Esophagus (tissue), 2 donors: ENCODE results near the gene SAE1. TPM values are rescaled to one million over a fixed set of nuclear protein-coding genes. Genes with fewer than 3 reads are reported as not detected.

ENCODE experiments used
- H3K27ac ChIP-seq, 2 donors: one replicate each; pipeline ENCODE4 v1.5.1; 2013; ENCODE audit warnings: low read depth in 2 of 2, mild to moderate bottlenecking in 2 of 2, inconsistent platforms in 1 of 2, low read length in 1 of 2, moderate library complexity in 1 of 2
- H3K27me3 ChIP-seq, 2 donors: one replicate each; pipeline ENCODE4 v1.6.1; 2013; ENCODE audit warnings: low read length in 2 of 2, control low read depth in 1 of 2, mild to moderate bottlenecking in 1 of 2; ENCODE audit not compliant: insufficient read depth in 2 of 2, control insufficient read depth in 1 of 2
- H3K36me3 ChIP-seq, 2 donors: one replicate each; pipeline ENCODE4 v1.6.1; 2013; ENCODE audit warnings: low read length in 1 of 2; ENCODE audit not compliant: control insufficient read depth in 2 of 2, insufficient read depth in 2 of 2
- H3K4me1 ChIP-seq, 2 donors: one replicate each; pipeline ENCODE4 v1.6.1; 2013; ENCODE audit warnings: low read length in 1 of 2; ENCODE audit not compliant: control insufficient read depth in 2 of 2, insufficient read depth in 2 of 2
- H3K4me3 ChIP-seq, 2 donors: one replicate each; pipeline ENCODE4 v1.5.1; 2013; ENCODE audit warnings: low read length in 2 of 2, mild to moderate bottlenecking in 2 of 2, low read depth in 1 of 2, moderate library complexity in 1 of 2
- H3K9me3 ChIP-seq, 2 donors: one replicate each; pipeline ENCODE4 v1.6.1; 2013; ENCODE audit warnings: mild to moderate bottlenecking in 2 of 2, low read depth in 1 of 2, low read length in 1 of 2, moderate library complexity in 1 of 2; ENCODE audit not compliant: control insufficient read depth in 2 of 2, insufficient read depth in 1 of 2
- WGBS, 2 donors: extraction: QIAGEN DNeasy Blood & Tissue Kit; methylation state at CpG; one replicate each; pipeline ENCODE4 v1.1.7; 2013; 5-methylcytosine and 5-hydroxymethylcytosine counted together
- polyA plus RNA-seq, 2 donors: library from polyadenylated mRNA; stranded (reverse); fragments of 200-250 nt; gene quantifications; one replicate each; pipeline ENCODE4 v1.2.3, GENCODE V29; 2013
- donor health status: healthy with polysubstance abuse.
- donor health status: Bipolar disorder and iron deficiency.

SAE1 gene
- polyA plus RNA-seq, 2 donors: 17.1 to 53.4 TPM

DNA sequence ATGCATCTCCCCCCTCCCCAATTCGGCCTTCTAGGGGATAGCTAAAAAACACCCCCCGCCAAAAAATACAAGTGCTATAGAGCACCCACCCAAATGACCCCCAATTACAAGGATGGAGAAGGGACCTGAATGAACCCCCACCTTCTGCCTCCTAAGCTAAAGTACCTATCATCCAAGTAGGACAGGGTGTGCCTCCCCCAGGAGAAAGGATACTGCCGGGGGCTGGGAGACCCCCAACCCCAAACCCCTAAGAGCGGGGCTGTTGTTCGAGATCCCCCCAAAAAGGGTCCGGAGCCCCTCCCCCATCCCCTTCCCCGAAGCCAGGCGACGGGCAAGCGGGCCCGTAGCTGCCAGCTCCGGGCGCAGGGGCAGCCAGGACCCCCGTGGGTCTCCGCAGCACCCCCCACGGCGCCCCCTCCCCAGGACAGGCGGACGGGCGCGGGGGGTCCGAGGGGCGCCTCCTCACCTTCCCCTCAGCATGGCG, 18.9 kb upstream of the SAE1 start:
- H3K9me3 ChIP-seq: no peaks in the 10 kb centered on the region
- WGBS, 2 donors: 0 to 1% methylated on average over 23 to 24 of the region's 24 CpGs

DNA sequence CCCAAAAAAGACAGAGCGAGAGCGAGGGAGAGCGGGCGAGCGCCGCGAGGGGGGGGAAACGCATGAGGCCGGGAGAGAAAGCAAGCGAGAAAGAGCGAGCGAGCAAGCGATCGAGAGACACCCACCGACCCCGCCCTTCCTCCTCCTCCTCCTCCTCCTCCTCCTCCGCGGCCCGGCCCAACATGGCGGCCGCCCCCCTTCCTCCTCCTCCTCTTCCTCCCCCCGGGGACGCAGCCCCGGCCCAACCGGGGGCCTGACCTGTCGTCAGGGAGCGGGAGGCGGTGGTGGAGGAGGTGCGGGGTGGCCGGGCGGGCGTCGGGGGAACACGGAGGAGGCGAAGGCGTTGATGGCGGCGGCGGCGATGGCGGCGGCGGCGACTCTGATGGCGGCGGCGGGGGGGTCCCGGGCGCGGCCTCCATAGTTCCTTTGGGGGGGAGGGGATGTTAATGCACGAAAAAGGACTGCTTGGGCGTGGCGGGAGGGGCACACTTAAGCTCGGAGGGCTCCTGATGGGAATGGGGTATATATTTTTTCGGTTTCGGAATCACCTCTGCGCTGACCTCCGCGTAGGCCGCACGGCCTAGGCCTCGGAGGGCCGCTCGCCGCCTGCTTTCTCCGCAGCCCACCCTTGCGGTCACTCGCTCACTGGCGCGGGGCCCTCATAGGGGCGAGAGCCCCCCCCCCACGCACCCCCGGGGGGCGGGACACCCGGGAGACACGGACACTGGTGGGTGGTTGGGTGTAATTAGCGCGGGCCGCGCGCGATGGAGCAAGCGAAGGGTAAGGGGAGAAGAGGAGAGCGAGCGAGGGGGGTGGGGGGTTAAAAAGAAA, 18.3 kb upstream of the SAE1 start:
- Histone ChIP-seq H3K9me3 (no peaks in the 10 kb centered on the region), H3K27me3 (no peaks in the 10 kb centered on the region), H3K36me3 (no peaks in the 10 kb centered on the region), H3K27ac (peak overlapping the region; percentile 100), H3K4me3 (peak overlapping the region; percentile 75 to 94), H3K4me1 (no peaks in the 10 kb centered on the region)
- WGBS, 2 donors: 0 to 1% methylated on average over 34 to 80 of the region's 85 CpGs

More for the DNA sequence above, 18.9 kb upstream of the SAE1 start:
- no peaks in the 10 kb centered on the region for H3K36me3 ChIP-seq
- peak overlapping the region; percentile 75 to 94 for H3K4me3 ChIP-seq
- peaks cover 0 to 2% of the 10 kb centered on the region in 2 donors for H3K4me1 ChIP-seq
- H3K27ac ChIP-seq: peak overlapping the region; percentile 100
- H3K27me3 ChIP-seq: no peaks in the 10 kb centered on the region

DNA sequence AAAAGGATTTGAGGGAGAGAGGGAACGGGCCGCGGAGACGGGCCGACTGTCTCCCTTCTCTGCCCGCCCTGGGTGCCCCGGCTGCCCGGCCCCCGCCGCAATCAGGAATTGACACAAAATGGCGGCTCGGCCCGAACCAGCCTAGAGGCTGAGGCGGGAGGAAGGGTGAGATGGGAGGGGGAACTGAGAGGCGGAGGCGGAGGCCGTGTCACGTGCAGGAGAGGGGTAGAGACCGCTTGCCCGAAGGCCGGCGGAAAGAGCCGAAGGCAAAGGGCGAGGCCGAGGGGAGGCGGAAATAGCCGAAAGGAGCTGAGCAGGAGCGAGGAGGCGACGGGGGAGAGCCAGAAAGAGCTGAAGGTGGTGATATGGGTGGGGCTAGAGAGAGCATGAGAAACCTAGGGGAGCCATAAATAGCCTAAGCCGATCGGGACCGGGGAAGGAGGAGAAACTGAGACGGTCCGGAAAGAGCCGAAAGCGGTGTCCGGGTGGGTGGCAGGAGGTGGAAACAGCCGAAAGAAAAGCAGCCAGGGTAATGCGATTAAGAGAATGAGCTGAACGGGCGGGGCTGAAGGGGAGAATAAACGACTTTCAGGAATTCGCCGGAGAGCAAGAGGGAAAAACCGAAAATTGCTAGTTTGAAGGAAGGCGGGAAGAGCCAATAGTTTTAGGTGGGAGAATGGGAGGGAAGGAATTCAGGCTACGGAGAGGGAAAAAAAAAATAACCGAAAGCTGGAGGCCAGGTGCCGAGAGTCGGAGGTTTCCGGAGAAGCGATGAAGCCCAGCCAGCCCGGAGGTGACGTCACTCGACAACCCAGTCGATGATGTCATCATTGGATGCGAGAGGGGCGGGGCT, 17.4 kb upstream of the SAE1 start, which contains the start of gene ZC3H4:
TSS of gene ZC3H4 (minus strand) at position 780 of the 853 bp plus-strand sequence. CDS start 1,192 bp downstream, outside the sequence.
- WGBS, 2 donors: 0% methylated on average over 59 of the region's 59 CpGs
- Histone ChIP-seq H3K27me3 (no peaks in the 10 kb centered on the region), H3K9me3 (no peaks in the 10 kb centered on the region), H3K36me3 (no peaks in the 10 kb centered on the region), H3K4me3 (peak within 1 kb of the TSS; percentile 75 to 94), H3K27ac (peak within 1 kb of the TSS; percentile 100), H3K4me1 (no peaks in the 10 kb centered on the region)

DNA sequence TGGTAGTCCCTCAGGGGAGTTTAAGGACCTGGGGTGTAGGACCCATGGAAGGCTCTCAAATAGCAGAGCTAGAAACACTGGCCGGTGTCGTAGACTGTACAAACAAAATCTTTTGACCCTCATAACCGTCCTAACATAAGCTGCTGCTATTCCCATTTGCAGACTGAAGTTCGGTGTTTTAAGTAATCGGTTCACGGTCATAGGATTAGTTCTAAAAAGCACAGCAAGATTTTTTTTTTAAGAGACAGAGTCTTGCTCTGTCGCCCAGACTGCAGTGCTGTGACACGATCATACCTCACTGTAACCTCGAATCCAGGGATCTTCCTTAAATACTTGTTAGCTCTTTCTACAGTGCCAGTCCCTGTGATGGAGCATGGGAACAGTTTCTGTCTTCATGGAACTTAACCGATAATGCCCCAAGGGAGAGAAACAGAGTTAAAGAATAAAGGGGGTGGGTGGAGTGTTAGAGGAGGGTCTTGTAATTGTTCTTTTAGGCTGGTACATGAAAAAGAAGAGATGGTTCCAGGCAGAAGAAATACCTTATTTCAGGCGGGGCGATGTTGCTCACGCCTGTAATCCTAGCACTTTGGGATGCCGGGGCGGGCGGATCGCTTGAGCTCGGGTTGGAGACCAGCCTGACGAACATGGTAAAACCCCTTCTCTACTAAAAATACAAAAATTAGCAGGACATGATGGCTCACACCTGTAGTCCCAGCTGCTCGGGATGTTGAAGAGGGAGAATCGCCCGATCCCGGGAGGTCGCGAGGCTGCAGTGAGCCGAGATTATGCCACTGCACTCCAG, 16.6 kb upstream of the SAE1 start:
- Histone ChIP-seq H3K27me3 (no peaks in the 10 kb centered on the region), H3K4me3 (peak overlapping the region; percentile 53 to 94), H3K9me3 (no peaks in the 10 kb centered on the region), H3K4me1 (no peaks in the 10 kb centered on the region), H3K36me3 (no peaks in the 10 kb centered on the region), H3K27ac (peak overlapping the region; percentile 100)
- 33 to 45% methylated on average over 26 of the region's 26 CpGs for WGBS, 2 donors

DNA sequence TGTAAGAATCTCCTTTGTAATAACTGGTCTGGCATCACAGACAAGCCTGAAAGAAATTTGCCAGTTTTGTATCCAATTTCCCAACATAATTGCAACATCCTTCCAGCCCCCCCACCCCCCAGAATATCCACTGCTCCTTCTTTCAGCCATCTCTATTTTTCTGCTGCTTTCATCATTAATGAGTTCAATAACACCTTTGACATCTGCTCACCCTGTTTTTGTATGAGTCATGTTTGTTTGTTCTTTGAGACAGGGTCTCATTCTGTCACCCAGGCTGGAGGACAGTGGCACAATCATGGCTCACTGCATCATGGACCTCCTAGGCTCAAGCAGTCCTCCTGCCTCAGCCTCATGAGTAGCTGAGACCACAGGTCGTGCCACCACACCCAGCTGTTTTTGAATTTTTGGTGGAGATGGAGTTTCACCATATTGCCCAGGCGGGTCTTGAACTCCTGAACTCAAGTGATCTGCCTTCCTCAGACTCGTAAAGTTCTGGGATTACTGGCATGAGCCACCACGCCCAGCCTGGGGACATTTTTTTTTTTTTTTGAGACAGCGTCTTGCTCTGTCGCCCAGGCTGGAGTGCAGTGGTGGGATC, 10.1 kb upstream of the SAE1 start:
- H3K9me3 ChIP-seq: no peaks in the 10 kb centered on the region
- H3K27ac ChIP-seq: no peak overlapping the region
- no peaks in the 10 kb centered on the region for H3K4me1 ChIP-seq
- 83 to 87% methylated on average over 6 of the region's 6 CpGs for WGBS, 2 donors
- no peak overlapping the region for H3K4me3 ChIP-seq
- no peaks in the 10 kb centered on the region for H3K36me3 ChIP-seq
- H3K27me3 ChIP-seq: no peaks in the 10 kb centered on the region

DNA sequence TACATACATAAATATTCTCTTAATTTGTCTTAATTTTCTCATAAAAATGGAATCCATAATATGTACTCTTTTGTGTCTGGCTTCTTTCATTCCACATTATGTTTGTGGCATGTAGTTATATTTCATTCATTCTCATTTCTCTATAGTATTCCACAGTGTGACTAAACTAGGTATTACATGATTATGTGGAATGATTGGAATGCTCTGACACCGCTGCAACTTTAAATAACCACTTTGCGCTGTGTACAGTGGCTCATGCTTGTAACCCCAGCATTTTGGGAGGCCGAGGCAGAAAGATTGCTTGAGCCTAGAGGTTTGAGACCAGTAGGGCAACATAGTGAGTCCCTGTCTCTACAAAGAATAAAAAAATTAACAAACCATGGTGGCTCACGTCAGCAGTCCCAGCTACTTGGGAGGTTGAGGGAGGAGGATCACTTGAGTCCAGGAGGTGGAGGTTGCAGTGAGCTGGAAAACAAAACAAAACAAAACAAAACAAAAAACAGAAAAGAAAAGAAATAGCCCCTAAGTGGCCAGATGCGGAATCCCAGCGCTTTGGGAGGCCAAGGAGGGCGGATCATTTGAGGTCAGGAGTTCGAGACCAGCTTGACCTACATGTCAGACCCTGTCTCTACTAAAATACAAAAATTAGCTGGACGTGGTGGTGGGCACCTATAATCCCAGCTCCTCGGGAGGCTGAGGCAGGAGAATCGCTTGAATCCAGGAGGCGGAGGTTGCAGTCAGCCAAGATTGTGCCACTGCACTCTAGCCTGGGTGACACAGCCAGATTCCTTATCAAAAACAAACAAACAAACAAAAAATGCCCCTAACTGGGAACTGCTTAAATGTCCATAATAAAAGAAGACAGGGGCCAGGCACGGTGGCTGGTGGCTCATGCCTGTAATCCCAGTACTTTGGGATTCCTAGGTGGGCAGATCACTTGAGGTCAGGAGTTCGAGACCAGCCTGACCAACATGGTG, 8.0 kb upstream of the SAE1 start:
- H3K4me3 ChIP-seq: no peak overlapping the region
- H3K36me3 ChIP-seq: no peaks in the 10 kb centered on the region
- H3K27me3 ChIP-seq: no peaks in the 10 kb centered on the region
- no peaks in the 10 kb centered on the region for H3K9me3 ChIP-seq
- 81 to 85% methylated on average over 14 of the region's 14 CpGs for WGBS, 2 donors
- no peaks in the 10 kb centered on the region for H3K4me1 ChIP-seq
- no peak overlapping the region for H3K27ac ChIP-seq

DNA sequence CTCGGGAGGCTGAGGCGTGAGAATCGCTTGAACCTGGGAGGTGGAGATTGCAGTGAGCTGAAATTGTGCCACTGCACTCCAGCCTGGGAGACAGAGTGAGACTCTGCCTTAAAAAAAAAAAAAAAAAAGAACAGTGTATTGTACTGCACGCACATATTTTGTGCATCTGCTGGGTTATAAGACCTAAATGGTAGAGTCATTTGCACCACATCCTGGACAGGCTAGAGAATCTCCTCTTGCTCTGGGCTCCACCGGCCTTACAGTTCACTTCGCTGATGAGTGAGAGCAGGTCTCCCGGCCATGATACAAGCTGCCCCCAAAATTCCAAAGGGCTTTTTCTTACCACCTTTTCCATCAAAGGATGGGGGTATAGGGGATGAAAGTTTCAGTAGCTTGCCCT, 7.2 kb upstream of the SAE1 start:
- Histone ChIP-seq H3K36me3 (no peaks in the 10 kb centered on the region), H3K4me3 (no peak overlapping the region), H3K27me3 (no peaks in the 10 kb centered on the region), H3K9me3 (no peaks in the 10 kb centered on the region), H3K27ac (no peak overlapping the region), H3K4me1 (no peaks in the 10 kb centered on the region)
- 88 to 89% methylated on average over 7 of the region's 7 CpGs for WGBS, 2 donors

DNA sequence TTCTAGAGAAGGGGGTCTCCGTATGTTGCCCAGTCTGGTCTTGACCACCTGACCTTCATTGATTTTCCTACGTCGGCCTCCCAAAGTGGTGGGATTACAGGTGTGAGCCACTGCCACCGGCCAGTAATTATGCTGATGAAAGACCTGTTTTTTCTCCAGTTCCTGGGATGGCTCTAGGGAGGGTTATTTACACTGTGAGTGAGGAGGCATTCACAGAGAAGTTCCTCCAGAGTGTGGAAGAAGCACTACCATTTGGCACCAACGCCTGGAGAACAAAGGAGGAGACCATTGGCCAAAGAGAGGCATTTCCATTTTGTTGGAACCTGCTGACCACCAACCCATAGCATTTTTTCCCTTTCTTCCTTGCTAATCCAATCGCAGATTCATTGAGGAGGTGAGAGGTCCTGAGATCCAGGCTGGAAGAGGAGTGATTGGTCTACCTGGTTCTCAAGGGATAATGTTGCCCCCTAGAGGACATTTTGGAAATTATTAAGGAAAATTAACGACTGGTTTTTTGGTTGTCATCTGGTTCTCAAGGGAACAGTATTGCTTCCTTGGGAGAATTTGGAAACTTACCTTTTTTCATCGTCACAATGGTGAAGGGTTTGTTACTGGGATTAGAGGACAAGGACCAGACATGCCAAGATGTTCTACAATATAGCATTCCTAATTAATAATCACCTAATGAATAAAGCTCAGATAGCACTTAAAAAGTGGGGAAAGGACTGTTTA, 5.5 kb upstream of the SAE1 start:
- no peaks in the 10 kb centered on the region for H3K27me3 ChIP-seq
- WGBS, 2 donors: 35% methylated on average over 8 of the region's 8 CpGs
- H3K36me3 ChIP-seq: no peaks in the 10 kb centered on the region
- H3K9me3 ChIP-seq: no peaks in the 10 kb centered on the region
- H3K4me3 ChIP-seq: no peak overlapping the region
- H3K27ac ChIP-seq: no peak overlapping the region
- H3K4me1 ChIP-seq: no peaks in the 10 kb centered on the region
